Endometrium (tissue), 2 donors: ENCODE data around the gene FAM107A.

Source experiments
- FAIRE-seq: peaks from 2 replicates; lab custom pipeline; 2012; peaks lifted over from hg19 to GRCh38; lab: Jason Lieb, UNC
- donor health status: control.
- donor health status: control.

The FAM107A gene

GRCh38 chr3:58566398-58567250, 10.6 kb downstream of the FAM107A start:
- no peak for FAIRE-seq

- FAIRE-seq, result no peak
Measured at GRCh38 chr3:58565621-58566397, 11.4 kb downstream of the FAM107A start.

GRCh38 chr3:58564456-58565160, 12.6 kb downstream of the FAM107A start:
- FAIRE-seq, result no peak

GRCh38 chr3:58564054-58564453, 13.1 kb downstream of the FAM107A start:
- no peak for FAIRE-seq

- no peak for FAIRE-seq
Measured at GRCh38 chr3:58563386-58564035, 13.7 kb downstream of the FAM107A start.

- no peak for FAIRE-seq
Measured at GRCh38 chr3:58562498-58562897, 14.7 kb downstream of the FAM107A start.

- peak; percentile 62 for FAIRE-seq
Measured at GRCh38 chr3:58560771-58561311, 16.4 kb downstream of the FAM107A start.

GRCh38 chr3:58559586-58559985, 17.6 kb downstream of the FAM107A start:
- FAIRE-seq, result no peak

- no peak for FAIRE-seq
Measured at GRCh38 chr3:58557491-58557890, 19.7 kb downstream of the FAM107A start.

GRCh38 chr3:58556761-58557221, 20.4 kb downstream of the FAM107A start:
- FAIRE-seq, result no peak

GRCh38 chr3:58556001-58556400, 21.2 kb downstream of the FAM107A start:
- no peak for FAIRE-seq

GRCh38 chr3:58555203-58555602, 22.0 kb downstream of the FAM107A start:
- FAIRE-seq, result no peak

GRCh38 chr3:58553003-58553402, 24.2 kb downstream of the FAM107A start:
- no peak for FAIRE-seq

- no peak for FAIRE-seq
Measured at GRCh38 chr3:58551636-58552180, 25.5 kb downstream of the FAM107A start.

- FAIRE-seq, result peak; percentile 84
Measured at GRCh38 chr3:58544541-58544940, 32.6 kb downstream of the FAM107A start.

- no peak for FAIRE-seq
Measured at GRCh38 chr3:58540176-58540858, 36.9 kb downstream of the FAM107A start.

GRCh38 chr3:58539626-58540025, 37.6 kb downstream of the FAM107A start:
- no peak for FAIRE-seq

GRCh38 chr3:58537412-58538301, 39.5 kb downstream of the FAM107A start:
- no peak for FAIRE-seq

- FAIRE-seq, result no peak
Measured at GRCh38 chr3:58536501-58537411, 40.4 kb downstream of the FAM107A start, which contains the start of gene ACOX2. ACOX2 (minus strand) TSS chr3:58537190; CDS start chr3:58535106, 2,084 bp downstream.
